Caki2 (cell line): Measurements from ENCODE around the gene INTS15. TPM values are rescaled to one million over a fixed set of nuclear protein-coding genes. Genes with fewer than 3 reads are reported as not detected.
"Not testable (repeated sequence)": the region's sequence is repeated elsewhere in the genome, so short reads cannot be mapped to it uniquely, and the experiment has no call there.

Experiments
- DNase-seq: peaks from one replicate; pipeline ENCODE4 v3.0.0-alpha.2; 2015; ENCODE audit warnings: low read depth
- in situ Hi-C: cut with HindIII; loops from 2 replicates; pipeline ENCODE4 v1.10.0; 2016; ENCODE audit warnings: low sequenced_read_pairs, low pct_unique_long_range_greater_than_20kb, mixed read lengths
- total RNA-seq: library from RNA; depleted of rRNA; stranded (reverse); fragments of >200 nt; shearing (Covaris generic); gene quantifications from 2 replicates; pipeline ENCODE4 v1.2.3, GENCODE V29; 2014; ENCODE audit warnings: low replicate concordance

INTS15 gene
- total RNA-seq, 1 experiment from 2014 or later = 19.7 TPM

DNA sequence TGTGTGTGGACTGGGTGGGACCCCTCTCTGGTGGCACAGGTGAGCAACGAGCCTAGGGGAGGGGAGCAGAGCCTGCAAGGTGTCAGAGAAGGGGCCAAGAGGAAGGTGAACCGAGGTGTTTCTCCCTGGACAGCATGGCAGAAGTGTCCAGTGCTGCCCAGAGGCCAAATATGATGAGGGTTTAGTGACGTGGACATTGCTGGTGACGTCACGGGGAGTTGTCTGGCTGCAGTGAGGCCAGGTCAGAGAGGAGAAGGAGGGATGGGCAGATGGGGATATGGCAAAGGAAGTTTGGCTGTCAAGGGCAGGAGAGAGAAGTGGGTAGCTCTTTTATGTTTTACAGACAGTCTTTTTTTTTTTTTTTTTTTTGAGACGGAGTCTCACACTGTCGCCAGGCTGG is 23.0 kb downstream of the INTS15 start:
- no peak for DNase-seq
- in situ Hi-C loops = no loop called here

DNA sequence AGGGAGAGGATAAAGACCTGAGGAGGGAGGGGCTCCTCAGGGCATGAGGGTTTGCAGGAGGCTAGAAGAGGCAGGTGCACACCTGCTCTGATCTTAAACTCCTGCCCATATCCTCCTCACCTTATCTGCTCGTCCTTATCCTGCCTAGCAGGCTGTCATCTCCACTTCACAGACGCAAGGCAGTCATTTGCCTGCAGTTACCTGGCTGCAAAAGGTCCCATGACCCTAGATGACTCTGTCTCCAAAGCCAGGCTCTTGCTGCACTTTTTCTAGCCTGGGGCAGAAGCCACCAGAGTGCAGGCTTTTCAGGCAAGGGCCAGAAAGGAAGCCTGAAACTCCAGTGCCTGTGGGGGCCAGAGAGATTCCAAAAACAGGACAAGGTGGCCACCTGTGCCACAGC is 23.9 kb downstream of the INTS15 start:
- DNase-seq = no peak

DNA sequence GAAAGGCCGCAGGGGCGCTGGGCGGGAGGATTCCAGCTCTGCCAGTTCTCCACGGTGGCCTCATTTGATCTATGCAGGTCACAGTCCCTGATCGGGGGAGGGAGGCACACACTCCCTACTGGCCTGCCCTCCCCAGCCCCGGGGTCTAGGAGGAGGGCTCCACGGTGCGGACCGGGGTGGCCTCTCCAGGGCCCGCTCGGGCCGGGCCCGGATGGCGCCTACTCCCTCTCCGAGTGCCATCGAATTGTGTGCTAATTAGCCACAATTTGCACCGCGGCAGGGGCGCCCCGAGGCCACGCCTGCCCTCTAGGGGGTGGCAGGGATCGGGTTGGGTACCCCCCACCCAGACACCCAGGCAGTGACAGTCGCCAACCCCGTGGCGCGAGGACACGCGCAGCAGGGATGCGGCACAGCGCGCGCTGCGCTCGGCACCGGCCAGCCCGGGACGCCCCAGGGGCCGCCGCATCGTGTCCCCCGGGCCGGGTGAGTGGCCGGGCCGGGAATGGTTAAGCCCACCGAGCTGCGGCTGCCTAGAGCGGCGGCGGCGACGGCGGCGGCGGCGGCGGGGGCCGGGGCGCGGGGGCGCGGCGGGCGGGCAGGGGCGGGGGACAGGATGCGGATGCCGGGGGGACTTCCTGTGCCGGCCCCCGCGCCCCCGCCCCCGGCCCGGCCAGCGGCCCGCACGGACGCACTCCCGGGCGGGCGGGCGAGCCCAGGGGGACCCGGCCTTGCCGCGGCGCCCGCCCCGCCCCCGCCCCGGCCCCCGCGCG is 25.3 kb downstream of the INTS15 start, which contains the start of gene ZNF853:
ZNF853 (plus strand) TSS at position 658 of the 770 bp plus-strand sequence. CDS start 565 bp downstream, outside the sequence.
- in situ Hi-C loops = no loop called here
- no peak for DNase-seq

More for the DNA sequence above, 23.9 kb downstream of the INTS15 start:
- in situ Hi-C loops = no loop called here

DNA sequence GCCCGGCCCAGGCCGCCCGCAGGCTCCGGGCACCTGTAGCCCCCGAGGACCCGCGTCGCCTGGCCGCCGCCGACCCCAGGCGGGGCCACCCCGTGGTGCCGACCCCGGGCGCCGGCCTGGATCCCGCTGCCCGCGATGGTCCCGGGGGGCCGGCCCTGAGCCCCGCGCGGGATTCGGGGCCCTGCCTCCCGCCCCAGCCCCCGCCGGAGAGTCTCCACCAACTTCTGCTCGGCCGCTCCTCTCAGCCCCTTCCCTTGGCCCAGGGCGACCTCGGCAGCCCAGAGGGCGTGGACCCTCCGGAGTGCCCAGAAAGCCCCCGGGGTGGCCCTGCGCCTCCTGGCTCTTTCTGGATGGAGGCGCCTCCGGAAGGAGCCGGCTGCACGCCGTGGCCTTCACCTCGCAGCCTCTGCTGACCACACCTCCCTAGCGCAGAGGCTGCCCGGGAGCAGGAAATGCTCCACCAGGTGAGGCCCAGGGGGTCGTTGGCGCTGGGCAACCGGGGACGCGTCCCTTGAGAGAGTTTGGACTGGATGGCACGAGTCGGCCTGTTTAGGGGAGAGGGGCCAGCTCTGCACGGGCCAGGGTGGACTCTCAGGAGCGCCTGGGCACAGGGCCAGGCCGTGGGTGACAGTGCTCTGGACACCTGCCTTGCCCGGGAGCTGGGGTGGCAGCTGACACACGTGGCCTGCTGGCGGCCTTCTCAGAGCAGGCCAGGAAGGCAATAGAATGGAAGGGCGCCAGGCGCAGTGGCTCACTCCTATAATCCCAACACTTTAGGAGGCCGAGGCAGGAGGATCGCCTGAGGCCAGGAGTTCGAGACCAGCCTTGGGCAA is 26.1 kb downstream of the INTS15 start:
- DNase-seq = no peak
- in situ Hi-C loops = no loop called here

DNA sequence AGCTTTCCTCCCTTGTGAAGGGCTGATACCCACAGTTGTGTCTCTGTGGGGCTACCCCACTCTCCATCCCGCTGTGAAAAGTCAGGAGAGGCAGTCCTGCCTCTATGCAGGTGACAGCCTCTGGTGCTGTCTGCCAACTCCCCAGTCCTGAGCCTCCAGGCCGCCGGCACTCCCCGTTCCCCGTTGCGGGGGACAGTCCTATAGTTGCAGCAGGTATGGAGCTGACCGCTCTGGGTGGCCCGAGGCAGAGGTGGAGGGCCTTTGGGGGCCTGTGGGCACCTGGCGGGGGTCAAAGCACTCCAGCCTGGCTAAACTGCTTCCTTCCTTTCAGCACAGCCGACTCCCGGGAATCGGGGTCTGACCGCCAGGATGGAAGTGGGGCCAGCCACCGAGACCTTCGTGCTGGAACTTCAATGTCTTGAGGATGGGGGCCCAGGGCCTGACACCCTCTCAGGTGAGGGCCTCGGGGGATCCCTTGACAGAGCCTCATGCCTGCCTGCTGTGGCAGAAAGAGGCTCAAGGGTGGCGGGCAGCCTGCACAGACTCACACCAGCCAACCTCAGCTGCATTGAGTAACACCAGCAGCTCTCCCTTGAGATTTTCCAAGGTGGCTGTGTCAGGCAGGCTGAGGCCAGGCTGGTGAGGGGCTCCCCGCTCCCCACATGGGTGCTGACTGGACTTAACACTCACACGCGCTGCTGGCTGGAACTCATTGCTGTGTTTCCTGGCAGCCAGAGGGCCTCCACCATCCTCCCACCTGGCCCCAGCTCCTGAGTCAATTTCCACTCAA is 27.2 kb downstream of the INTS15 start:
- in situ Hi-C loops = no loop called here
- DNase-seq = no peak

DNA sequence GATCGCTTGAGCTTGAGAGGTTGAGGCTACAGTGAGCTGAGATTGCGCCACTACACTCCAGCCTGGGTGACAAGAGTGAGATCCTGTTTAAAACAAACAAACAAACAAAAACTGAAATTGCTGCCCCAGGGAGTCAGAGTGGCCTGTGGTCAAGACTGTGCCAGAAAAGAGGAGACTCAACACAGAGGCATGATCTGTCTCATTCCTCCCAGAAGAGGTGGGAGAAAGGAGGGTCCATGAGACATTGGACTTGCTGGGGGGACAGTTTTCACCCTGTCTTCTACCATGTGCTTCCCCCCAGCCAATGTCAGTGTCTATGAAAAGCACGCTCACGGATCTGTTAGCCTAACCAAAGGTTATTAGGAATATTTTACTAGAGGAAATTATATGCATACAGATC is 28.8 kb downstream of the INTS15 start:
- no peak for DNase-seq
- in situ Hi-C loops = no loop called here

DNA sequence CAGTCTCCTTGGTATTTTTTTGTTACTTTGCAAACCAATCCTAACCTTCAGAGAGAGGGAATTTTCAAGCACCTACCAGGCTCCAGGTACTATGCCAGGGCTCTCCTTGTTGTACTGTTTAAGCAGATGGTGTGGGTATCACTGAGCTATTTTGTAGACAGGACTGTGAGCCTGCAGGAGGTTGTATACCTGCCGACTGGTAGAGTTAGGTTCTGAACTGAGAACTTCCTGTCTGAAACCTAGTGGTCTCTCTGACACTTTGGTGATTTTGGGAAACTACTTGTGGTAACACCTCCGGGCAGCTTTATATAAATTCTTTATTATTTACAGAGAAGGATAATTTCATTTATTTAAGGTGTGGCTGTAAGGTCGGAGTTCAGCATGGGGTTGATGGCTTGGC is 30.1 kb downstream of the INTS15 start:
- in situ Hi-C loops = no loop called here
- no peak for DNase-seq

DNA sequence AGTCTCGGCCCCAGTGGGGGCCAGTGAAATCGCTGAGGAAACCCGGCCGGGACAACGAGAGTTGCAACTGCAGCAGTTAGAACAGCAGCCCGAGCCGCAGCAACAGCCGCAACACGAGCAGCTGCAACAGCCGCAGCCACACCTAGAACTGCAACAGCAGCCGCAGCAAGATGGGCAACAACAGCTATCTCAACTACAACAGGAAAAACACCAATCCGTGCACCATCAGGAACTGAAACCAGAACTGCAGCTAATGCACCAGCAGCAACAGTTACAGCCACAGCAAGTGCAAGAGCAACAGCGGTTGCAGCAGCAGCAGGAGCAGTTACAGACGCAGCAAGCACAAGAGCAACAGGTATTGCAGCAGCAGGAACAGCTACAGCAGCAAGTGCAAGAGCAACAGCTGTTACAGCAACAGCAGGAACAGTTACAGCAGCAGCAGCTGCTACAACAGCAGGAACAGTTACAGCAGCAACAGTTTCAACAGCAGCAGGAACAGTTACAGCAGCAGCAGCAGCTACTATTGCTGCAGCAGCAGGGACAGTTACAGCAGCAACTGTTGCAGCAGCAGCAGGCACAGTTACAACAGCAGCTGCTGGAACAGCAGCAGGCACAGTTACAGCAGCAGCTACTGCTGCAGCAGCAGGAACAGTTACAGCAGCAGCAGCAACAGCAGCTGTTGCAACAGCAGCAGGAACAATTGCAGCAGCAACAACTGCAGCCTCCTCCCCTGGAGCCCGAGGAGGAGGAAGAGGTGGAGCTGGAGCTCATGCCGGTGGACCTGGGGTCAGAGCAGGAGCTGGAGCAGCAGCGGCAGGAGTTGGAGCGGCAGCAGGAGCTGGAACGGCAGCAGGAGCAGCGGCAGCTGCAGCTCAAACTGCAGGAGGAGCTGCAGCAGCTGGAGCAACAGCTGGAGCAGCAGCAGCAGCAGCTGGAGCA is 31.6 kb downstream of the INTS15 start:
- in situ Hi-C loops = no loop called here
- DNase-seq = no peak

DNA sequence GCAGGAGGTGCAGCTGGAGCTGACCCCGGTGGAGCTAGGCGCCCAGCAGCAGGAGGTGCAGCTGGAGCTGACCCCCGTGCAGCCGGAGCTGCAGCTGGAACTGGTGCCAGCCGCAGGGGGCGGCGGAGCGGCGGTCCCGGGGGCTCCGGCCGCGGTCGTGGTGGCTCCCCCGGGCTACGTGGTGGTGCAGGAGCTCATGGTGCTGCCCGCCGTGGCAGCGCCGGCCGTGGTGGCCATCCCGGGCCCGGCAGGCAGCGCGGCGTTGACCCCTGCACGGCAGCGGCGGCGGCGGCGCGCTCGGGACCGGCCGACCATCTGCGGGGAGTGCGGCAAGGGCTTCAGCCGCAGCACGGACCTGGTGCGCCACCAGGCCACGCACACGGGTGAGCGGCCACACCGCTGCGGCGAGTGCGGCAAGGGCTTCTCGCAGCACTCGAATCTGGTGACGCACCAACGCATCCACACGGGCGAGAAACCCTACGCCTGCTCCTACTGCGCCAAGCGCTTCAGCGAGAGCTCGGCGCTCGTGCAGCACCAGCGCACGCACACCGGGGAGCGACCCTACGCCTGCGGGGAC is 32.4 kb downstream of the INTS15 start:
- in situ Hi-C loops = no loop called here
- no peak for DNase-seq

DNA sequence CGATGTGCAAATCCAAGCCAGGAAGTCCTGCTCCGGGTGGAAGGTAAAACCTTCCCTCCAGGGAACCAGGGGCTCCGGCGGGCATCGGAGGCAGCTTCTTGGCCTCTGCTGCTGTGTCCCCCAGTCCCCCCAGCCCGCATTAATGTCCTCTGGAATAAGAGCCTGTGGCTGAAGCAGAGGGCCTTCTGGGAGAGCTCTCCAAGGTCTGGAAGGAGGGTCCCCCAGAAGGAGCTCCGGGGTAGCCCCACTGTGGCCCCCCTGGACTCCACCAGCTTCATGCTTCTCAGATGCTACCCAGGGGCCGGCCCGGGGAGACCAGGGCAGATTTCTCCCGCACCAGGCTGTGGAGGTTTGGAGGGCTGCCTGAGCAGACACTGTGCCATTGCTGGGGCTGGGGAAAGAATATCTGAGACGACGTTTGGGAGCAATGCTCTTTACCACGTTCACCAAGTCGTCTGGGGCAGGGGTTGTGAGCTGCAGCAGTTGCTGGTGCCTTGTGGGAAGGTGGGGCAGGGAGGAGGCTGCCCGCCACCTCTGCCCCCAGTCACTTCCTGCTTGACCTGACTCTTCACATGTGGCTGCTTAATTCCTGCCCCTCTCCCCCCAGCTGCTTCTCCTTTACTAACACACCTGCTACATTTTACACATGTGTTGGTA is 33.9 kb downstream of the INTS15 start:
- no peak for DNase-seq
- in situ Hi-C loops = no loop called here

DNA sequence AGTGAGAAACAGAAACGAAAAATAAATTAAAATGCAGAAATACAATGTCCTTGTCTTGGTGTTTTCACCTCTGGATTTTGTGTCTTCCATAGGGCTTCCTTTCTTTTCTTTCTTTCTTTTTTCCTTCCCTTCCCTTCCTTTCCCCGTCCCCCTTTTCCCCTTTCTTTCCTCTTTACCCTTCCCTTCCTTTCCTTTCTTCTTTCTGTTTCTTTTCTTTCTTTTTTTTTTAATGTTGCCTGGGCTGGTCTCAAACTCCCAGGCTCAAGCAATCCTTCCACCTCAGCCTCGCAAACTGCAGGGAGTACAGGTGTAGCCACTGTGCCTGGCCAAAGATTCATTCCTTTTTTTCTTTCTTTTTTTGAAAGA is 34.4 kb downstream of the INTS15 start:
- in situ Hi-C loops = no loop called here

DNA sequence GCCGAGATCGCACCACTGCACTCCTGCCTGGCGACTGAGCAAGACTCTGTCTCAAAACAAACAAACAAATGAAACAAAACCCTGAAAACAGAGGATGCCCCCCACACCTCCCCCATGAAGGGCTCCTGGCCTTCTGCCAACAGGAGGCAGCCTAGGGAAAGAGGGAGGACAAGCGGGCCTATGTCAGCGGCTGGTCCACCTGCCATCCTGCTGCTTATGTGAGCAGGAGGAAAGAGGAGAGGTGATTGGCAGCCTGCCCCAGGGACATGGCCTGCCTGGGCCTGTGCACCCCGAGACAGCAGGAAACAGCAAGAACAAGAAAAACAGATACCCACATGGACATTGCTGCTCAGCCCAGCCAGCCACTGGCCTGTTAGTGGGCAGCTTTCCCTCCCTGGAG is 38.2 kb downstream of the INTS15 start:
- in situ Hi-C loops = no loop called here
- no peak for DNase-seq

More for the DNA sequence above, 34.4 kb downstream of the INTS15 start:
- DNase-seq = no peak

DNA sequence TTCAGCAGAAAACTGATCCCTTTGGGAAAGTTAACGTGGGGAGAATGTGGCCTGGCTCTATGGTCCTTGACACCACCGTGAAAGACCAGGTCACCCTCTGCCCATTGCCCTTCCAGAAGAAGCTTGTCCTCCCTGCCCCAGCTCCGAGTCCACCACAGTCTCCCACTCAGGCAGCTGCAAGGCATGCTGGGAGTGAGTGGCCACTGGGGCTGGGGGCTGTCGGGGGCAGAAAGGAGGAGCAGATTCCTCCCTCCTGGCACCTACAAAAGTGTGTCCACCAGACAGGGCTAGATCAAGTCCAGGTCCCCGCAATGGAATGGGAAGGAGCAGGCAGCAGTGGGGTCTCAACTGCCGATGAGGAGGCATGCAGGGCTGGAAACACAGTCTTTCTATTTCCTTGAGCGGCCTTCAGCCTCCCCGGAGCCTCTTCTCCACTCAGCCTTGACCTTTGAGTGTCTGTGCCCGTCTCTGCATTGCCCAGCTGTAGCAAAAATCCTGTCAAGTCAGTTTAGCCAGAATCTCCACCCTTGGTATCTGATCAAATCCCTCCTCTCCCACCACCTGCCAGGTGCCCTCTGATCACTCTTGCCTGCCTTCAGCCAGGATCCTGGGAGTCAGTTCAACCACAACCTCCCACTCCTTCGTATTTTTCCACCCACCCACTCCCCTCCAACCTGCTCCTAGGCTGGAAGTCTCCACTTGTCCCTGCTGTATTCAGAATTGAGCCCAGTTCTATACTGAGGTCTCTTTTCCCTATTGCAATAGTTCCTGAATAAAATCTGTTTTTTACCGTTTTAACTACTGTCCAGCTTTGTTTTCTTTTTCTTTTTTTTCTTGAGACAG is 40.4 kb downstream of the INTS15 start:
- no peak for DNase-seq
- in situ Hi-C loops = no loop called here

DNA sequence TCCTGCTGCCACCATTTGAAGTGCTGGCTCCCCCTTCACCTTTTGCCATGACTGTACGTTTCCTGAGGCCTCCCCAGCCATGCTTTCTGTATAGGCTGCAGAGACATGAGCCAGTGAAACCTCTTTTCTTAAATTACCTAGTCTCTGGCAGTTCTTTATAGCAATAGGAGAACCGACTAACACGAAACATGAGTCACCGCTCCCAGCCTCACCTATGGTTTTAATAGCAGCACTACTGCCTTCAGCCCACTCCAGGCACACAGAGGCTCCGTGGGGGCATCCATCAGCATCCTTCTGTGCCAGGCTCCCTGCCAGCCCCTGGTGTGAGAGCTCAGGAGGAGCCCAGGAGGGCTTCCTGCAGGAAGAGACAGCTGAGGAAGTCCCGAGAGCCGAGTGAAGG is 41.8 kb downstream of the INTS15 start:
- no peak for DNase-seq
- in situ Hi-C loops = no loop called here

DNA sequence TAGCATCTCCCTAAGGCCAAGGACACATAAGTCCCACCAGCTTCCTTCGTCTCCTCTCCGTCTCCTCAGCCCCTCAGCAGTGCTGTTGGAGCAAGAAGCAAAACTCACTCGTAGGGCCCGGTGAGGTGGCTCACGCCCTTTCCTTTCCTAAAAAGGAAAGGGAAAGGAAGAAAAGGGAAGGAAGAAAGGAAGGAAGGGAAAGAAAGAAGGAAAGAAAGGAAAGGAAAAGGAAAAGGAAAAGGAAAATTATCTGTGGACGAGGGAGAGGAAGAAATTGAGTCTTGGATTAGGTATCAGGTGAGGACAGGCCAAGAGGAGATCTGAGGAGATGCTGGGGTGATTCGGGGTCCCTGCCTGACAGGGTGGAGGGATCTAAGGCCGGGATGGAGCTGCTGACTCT is 44.2 kb downstream of the INTS15 start:
- DNase-seq = no peak
- in situ Hi-C loops = no loop called here

DNA sequence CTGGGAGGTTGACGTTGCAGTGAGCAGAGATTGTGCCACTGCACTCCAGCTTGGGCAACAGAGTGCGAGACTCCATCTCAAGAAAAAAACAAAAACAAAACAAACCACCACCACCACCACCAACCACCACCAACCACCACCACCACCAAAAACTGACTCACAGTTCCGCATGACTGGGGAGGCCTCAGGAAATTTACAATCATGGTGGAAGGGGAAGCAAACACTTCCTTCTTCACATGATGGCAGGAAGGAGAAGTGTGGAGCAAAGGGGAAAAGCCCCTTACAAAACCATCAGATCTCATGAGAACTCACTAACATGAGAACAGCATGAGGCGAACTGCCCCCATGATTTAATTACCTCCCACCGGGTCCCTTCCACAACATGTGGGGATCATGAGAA is 45.1 kb downstream of the INTS15 start:
- DNase-seq = peak; percentile 35
- in situ Hi-C loops = not testable (repeated sequence)
